Body of pancreas (tissue), 4 donors: ENCODE data around the gene PRSS53.

Experiments used
- POLR2A ChIP-seq, 3 donors: fragments of 450-650 bp; IDR thresholded peaks; one replicate each; pipeline ENCODE4 v1.6.1; 2016; ENCODE audit warnings: antibody characterized with exemption in 3 of 3, mild to moderate bottlenecking in 2 of 3
- TF ChIP-seq, protein P1 (sequence below), 7 experiments: fragments of 450-650 bp in 4 of 7; fragments of 200-600 bp in 3 of 7; sonication (generic) in 3 of 7; IDR thresholded peaks; one replicate each; pipeline ENCODE4 v1.5.1; 2016 to 2019; ENCODE audit warnings: antibody characterized with exemption in 7 of 7

DNA sequence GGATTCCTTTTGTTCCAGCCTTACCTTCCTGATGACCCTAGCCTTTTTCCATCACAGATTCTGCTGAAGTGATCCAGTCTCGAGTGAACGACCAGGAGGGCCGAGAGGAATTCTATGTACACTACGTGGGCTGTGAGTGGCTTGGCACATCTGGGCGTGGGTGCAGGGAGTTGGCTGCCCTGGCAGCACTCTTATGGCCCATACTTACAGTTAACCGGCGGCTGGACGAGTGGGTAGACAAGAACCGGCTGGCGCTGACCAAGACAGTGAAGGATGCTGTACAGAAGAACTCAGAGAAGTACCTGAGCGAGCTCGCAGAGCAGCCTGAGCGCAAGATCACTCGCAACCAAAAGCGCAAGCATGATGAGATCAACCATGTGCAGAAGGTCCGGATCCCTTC lies 31.4 kb upstream of the PRSS53 start:
- TF ChIP-seq, protein P1, sequence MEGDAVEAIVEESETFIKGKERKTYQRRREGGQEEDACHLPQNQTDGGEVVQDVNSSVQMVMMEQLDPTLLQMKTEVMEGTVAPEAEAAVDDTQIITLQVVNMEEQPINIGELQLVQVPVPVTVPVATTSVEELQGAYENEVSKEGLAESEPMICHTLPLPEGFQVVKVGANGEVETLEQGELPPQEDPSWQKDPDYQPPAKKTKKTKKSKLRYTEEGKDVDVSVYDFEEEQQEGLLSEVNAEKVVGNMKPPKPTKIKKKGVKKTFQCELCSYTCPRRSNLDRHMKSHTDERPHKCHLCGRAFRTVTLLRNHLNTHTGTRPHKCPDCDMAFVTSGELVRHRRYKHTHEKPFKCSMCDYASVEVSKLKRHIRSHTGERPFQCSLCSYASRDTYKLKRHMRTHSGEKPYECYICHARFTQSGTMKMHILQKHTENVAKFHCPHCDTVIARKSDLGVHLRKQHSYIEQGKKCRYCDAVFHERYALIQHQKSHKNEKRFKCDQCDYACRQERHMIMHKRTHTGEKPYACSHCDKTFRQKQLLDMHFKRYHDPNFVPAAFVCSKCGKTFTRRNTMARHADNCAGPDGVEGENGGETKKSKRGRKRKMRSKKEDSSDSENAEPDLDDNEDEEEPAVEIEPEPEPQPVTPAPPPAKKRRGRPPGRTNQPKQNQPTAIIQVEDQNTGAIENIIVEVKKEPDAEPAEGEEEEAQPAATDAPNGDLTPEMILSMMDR (IDR thresholded peaks at IDR 0.05), result no peak
- TF ChIP-seq POLR2A (IDR thresholded peaks at IDR 0.05), result no peak
